ENCODE measurements around the gene PTCHD4.

PTCHD4 gene

GRCh38 chr6:48080227-48081009 is 30.6 kb downstream of the PTCHD4 start:
- TF ChIP-seq CTCF (IDR thresholded peaks at IDR 0.05; ENCODE audit: borderline replicate concordance, insufficient read depth, low read depth, low read length) = no peak
- no peak overlapping the region for H3K4me3 ChIP-seq (ENCODE audit: low read depth, low read length)

GRCh38 chr6:48078120-48078519 is 32.9 kb downstream of the PTCHD4 start:
- no peak overlapping the region for H3K4me3 ChIP-seq (ENCODE audit: low read depth, low read length)
- TF ChIP-seq CTCF (IDR thresholded peaks at IDR 0.05; ENCODE audit: borderline replicate concordance, insufficient read depth, low read depth, low read length) = no peak

GRCh38 chr6:48075181-48075580 is 35.8 kb downstream of the PTCHD4 start:
- H3K4me3 ChIP-seq (ENCODE audit: low read depth, low read length) = no peak overlapping the region
- no peak for TF ChIP-seq CTCF (IDR thresholded peaks at IDR 0.05; ENCODE audit: borderline replicate concordance, insufficient read depth, low read depth, low read length)

- TF ChIP-seq CTCF (IDR thresholded peaks at IDR 0.05; ENCODE audit: borderline replicate concordance, insufficient read depth, low read depth, low read length) = no peak
- H3K4me3 ChIP-seq (ENCODE audit: low read depth, low read length) = no peak overlapping the region
These were observed 36.8 kb downstream of the PTCHD4 start for GRCh38 chr6:48073976-48074767.

- no peak overlapping the region for H3K4me3 ChIP-seq (ENCODE audit: low read depth, low read length)
- no peak for TF ChIP-seq CTCF (IDR thresholded peaks at IDR 0.05; ENCODE audit: borderline replicate concordance, insufficient read depth, low read depth, low read length)
These were observed 39.2 kb downstream of the PTCHD4 start for GRCh38 chr6:48071833-48072232.

- H3K4me3 ChIP-seq (ENCODE audit: low read depth, low read length) = no peak overlapping the region
These were observed 41.7 kb downstream of the PTCHD4 start for GRCh38 chr6:48069280-48069679.

More at GRCh38 chr6:48069280-48069679, 41.7 kb downstream of the PTCHD4 start:
- no peak for TF ChIP-seq CTCF (IDR thresholded peaks at IDR 0.05; ENCODE audit: borderline replicate concordance, insufficient read depth, low read depth, low read length)

Data from GM12875 (cell line).